Subcutaneous adipose tissue (tissue), 4 donors: ENCODE results near the gene CEP170. TPM values are rescaled to one million over a fixed set of nuclear protein-coding genes. Genes with fewer than 3 reads are reported as not detected.

Experiments
- total RNA-seq, 4 donors: library from RNA; depleted of rRNA; stranded (reverse); fragments of >200 nt; gene quantifications; one replicate each; pipeline ENCODE4 v1.1.0, GENCODE V29; 2016
- TF ChIP-seq, protein P1 (sequence below): fragments of 450-650 bp; IDR thresholded peaks from one replicate; pipeline ENCODE4 v1.5.1; 2016; ENCODE audit warnings: low read depth, mild to moderate bottlenecking, control low read depth, antibody characterized with exemption, moderate library complexity

Gene CEP170
- total RNA-seq, 4 donors from 2014 or later = 49.7 to 136 (median 64.0) TPM

DNA sequence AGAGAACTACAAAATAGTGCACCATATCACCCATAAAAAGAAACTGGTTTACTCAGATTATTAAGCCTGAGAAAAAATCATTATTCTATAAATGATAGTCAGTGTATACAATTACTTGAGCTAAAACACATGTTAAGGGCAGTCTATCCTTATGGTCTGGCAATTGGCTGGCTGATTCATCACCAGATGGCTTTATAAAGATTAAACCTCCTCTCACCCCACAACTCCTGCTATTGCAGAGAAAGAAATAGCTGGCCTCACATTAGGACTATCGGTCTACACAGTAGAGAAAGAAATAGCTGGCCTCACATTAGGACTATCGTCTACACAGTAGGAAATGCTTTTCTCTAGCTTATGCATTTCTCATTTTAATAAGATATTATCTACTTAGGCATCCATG is 21.2 kb downstream of the CEP170 start:
- TF ChIP-seq, protein P1, sequence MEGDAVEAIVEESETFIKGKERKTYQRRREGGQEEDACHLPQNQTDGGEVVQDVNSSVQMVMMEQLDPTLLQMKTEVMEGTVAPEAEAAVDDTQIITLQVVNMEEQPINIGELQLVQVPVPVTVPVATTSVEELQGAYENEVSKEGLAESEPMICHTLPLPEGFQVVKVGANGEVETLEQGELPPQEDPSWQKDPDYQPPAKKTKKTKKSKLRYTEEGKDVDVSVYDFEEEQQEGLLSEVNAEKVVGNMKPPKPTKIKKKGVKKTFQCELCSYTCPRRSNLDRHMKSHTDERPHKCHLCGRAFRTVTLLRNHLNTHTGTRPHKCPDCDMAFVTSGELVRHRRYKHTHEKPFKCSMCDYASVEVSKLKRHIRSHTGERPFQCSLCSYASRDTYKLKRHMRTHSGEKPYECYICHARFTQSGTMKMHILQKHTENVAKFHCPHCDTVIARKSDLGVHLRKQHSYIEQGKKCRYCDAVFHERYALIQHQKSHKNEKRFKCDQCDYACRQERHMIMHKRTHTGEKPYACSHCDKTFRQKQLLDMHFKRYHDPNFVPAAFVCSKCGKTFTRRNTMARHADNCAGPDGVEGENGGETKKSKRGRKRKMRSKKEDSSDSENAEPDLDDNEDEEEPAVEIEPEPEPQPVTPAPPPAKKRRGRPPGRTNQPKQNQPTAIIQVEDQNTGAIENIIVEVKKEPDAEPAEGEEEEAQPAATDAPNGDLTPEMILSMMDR = no peak

DNA sequence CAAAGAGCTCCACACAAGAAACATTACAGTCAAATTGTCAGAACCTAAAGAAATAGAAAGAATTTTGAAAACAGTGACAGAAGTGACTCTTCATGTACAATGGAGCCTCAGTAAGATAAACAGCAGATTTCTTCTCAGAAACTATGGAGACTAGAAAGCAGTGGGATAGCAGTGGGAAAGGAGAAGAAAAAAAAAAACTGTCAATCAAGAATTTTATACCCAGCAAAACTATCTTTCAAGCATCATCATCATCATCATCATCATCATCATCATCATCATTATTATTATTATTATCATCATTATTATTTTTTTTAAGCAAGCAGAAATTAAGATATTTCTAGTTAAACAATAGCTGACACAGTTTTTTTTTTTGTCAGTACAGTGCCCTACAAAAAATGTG is 24.2 kb downstream of the CEP170 start:
- TF ChIP-seq, protein P1 = no peak

DNA sequence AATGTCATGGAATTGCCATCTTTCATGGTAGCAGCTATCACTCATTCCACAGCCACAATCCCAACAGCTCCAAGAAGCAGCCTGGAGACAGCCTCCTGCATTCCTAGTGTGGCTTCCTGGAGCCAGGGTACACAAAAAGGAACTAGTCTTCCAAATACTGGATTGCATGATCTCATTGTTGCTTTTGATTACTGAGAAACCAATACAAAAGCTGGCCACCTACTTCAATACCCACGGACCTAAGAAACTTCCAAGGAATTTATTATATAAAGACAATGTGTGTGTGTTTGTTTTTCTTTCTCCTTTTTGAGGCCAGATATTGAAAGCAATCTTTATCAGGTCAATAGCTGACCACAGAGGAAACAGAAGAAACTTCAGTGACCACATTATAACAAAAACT is 25.6 kb downstream of the CEP170 start:
- TF ChIP-seq, protein P1 = no peak

DNA sequence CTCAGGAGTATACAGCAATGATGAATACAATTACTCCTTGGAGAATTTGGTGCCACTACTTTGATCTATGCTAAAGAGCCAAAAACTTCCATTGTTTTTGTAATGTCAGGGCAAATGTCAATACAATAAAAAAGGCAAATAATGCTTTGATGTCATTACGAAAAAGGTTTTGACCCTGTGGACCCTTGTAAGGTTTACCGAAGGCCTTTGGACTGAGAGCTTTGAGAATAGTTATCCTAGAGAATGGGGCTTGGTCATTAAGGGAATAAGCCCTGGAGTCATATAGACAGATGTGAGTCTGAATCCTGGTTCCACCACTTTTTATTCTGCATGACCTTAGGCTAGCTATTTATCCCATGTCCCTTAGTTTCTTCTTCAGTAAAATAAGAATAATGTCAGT is 27.5 kb downstream of the CEP170 start:
- TF ChIP-seq, protein P1 = no peak

DNA sequence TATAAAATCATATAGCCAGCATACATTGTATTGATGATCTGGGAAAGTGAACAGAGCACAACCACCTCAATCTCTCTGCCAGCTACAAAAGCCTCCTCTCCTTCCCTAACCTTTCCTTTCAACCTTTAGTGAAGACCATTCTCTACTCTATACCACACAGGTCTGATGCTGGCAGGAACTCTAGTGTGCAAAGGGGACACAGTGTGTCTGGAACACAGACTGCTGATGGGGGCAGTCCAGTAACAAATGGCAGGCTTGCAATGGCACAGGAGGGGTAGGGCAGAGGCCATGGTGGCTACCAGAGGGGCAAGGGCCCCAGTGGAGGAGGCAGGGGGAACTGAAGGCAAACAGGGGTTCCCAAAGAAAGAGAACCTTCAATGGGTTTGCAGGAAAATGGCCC is 37.0 kb downstream of the CEP170 start:
- TF ChIP-seq, protein P1 = no peak

DNA sequence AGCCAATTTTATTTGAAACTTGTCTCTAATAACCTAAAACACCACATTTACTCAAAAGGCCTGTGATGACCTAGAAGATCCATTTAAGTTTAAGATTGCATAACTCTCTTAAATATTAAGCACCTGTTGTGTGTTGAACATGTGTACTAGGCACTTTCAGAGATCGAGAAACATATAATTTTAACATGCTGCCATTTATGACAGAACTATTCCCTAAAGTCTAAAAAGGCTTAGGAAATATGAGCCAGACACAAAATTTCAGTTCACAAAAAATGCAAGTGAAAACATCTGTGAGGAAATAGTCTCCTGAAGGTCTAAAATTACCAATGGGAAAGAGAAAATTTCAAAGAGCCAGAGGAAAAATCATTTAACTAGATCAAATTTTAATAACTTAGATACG is 37.7 kb downstream of the CEP170 start:
- TF ChIP-seq, protein P1 = no peak

DNA sequence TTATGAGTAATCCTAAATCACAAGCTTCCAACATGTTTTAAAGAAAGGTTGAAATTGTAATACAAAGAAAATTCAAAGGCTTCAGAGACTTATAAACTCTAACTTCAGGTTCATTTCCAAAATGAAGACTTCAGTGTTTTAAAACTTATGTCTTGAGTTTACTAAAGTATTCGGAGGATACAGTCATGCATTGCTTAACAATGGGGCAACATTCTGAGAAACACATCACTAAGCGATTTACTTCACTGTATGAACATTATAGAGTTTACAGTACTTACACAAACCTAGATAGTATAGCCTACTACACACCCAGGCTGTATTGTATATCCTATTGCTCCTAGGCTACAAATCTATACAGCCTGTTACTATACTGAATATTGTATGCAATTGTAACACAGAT is 38.3 kb downstream of the CEP170 start:
- TF ChIP-seq, protein P1 = no peak
